HCT116 (cell line): ENCODE measurements around the gene CALM1. TPM values are rescaled to one million over a fixed set of nuclear protein-coding genes. Genes with fewer than 3 reads are reported as not detected.

Source experiments
- ATAC-seq: fragments of 200-7000 bp; cut with Tn5 transposase; 2 replicates; pipeline ENCODE4 v1.9.1; 2020; ENCODE audit warnings: mild to moderate bottlenecking, moderate library complexity
- BruUV-seq: library from RNA; stranded (reverse); fragments of 400-500 nt; replicated peaks from 2 replicates; lab custom pipeline; 2021; lab: Mats Ljungman, UMichigan
- CTCF ChIA-PET: fragments of 300-600 bp; sonication (Branson Sonifier 250); formaldehyde crosslinking; loops from one replicate; lab custom pipeline; 2021; ENCODE audit warnings: antibody characterized with exemption; lab: Charles Lee
- POLR2A ChIA-PET: fragments of 300-600, 350-600 bp; sonication (Branson Sonifier 250); formaldehyde crosslinking; loops from one replicate; lab custom pipeline; 2021; ENCODE audit warnings: antibody characterized with exemption; lab: Charles Lee
- RAD21 ChIA-PET, 2 experiments: fragments of 300-600 bp; sonication (Branson Sonifier 250); formaldehyde crosslinking; loops; one replicate each; lab custom pipeline; 2023; ENCODE audit warnings: low total read pairs in 2 of 2; ENCODE audit not compliant: uncharacterized antibody in 2 of 2, unreplicated experiment in 2 of 2, low non-redundant PET in 1 of 2; lab: Charles Lee
- DNase-seq: peaks from one replicate; pipeline ENCODE4 v3.0.0-alpha.2; 2010; ENCODE audit warnings: low read depth, low spot score
- H2AFZ ChIP-seq: fragments of 200-600 bp; shearing (Covaris generic), sonication (generic); 2 replicates; pipeline ENCODE4 v1.6.1; 2017; ENCODE audit warnings: low read depth, mixed run types, mixed read lengths, antibody characterized with exemption, low read length; ENCODE audit not compliant: poor library complexity, severe bottlenecking
- H3K27ac ChIP-seq: 2 replicates; pipeline ENCODE4 v1.5.1; 2012; ENCODE audit warnings: low read depth, low read length
- H3K27me3 ChIP-seq: fragments of 200-600 bp; sonication (generic); 2 replicates; pipeline ENCODE4 v1.6.1; 2016; ENCODE audit warnings: mixed run types, low read length, mixed read lengths; ENCODE audit not compliant: insufficient read depth
- H3K36me3 ChIP-seq, 2 experiments: fragments of 200-500 bp in 1 of 2; fragments of 200-600 bp in 1 of 2; sonication (Bioruptor generic) in 1 of 2; sonication (generic) in 1 of 2; 2 replicates each; pipeline versions ENCODE4 v1.5.1 to v1.6.1; 2014 to 2016; ENCODE audit warnings: low read length in 2 of 2, inconsistent platforms in 1 of 2, mixed read lengths in 1 of 2, mixed run types in 1 of 2; ENCODE audit not compliant: insufficient read depth in 2 of 2, control insufficient read depth in 1 of 2
- H3K4me1 ChIP-seq, 2 experiments: fragments of 200-600 bp in 1 of 2; sonication (generic) in 1 of 2; 2 replicates each; pipeline versions ENCODE4 v1.5.1 to v1.6.1; 2012 to 2017; ENCODE audit warnings: low read length in 2 of 2, inconsistent platforms in 1 of 2, mild to moderate bottlenecking in 1 of 2, mixed read lengths in 1 of 2, mixed run types in 1 of 2, moderate library complexity in 1 of 2; ENCODE audit not compliant: insufficient read depth in 2 of 2, control insufficient read depth in 1 of 2
- H3K4me2 ChIP-seq: fragments of 200-600 bp; sonication (generic); 2 replicates; pipeline ENCODE4 v1.6.1; 2017; ENCODE audit warnings: mixed run types, low read length, mixed read lengths
- H3K4me3 ChIP-seq, 2 experiments: fragments of 200-600 bp in 1 of 2; sonication (generic) in 1 of 2; replicated peaks in 1 of 2; 2 replicates each; pipeline ENCODE4 v1.5.1; 2011 to 2016; ENCODE audit warnings: low read length in 2 of 2, control low read depth in 1 of 2, low read depth in 1 of 2, mild to moderate bottlenecking in 1 of 2, mixed read lengths in 1 of 2, mixed run types in 1 of 2
- H3K79me2 ChIP-seq: fragments of 200-600 bp; sonication (generic); 2 replicates; pipeline ENCODE4 v1.6.1; 2017; ENCODE audit warnings: mild to moderate bottlenecking, mixed run types, low read length, moderate library complexity, mixed read lengths; ENCODE audit not compliant: insufficient read depth
- H3K9ac ChIP-seq: fragments of 200-600 bp; sonication (generic); 2 replicates; pipeline ENCODE4 v1.6.1; 2016; ENCODE audit warnings: low read length, mixed read lengths
- H3K9me2 ChIP-seq: fragments of 200-600 bp; sonication (generic), shearing (Covaris generic); 2 replicates; pipeline ENCODE4 v1.6.1; 2017; ENCODE audit warnings: mixed run types, mild to moderate bottlenecking, moderate library complexity; ENCODE audit not compliant: insufficient read depth
- H3K9me3 ChIP-seq, 2 experiments: fragments of 200-500 bp in 1 of 2; fragments of 200-600 bp in 1 of 2; sonication (Bioruptor generic) in 1 of 2; sonication (generic) in 1 of 2; 2 replicates each; pipeline ENCODE4 v1.6.1; 2014 to 2017; ENCODE audit warnings: low read length in 2 of 2, mixed read lengths in 2 of 2, inconsistent platforms in 1 of 2, low read depth in 1 of 2, mild to moderate bottlenecking in 1 of 2, mixed run types in 1 of 2, moderate library complexity in 1 of 2; ENCODE audit not compliant: control insufficient read depth in 1 of 2, insufficient read depth in 1 of 2
- H4K20me1 ChIP-seq: fragments of 200-600 bp; sonication (generic), shearing (Covaris generic); 2 replicates; pipeline ENCODE4 v1.6.1; 2017; ENCODE audit warnings: mixed run types, mild to moderate bottlenecking, moderate library complexity; ENCODE audit not compliant: insufficient read depth
- CBX3 ChIP-seq: IDR thresholded peaks from 2 replicates; pipeline ENCODE4 v1.6.1; 2012; ENCODE audit warnings: low read depth
- CEBPB ChIP-seq: IDR thresholded peaks from 2 replicates; pipeline ENCODE4 v1.6.1; 2012; ENCODE audit warnings: low read depth
- FOSL1 ChIP-seq: IDR thresholded peaks from 2 replicates; pipeline ENCODE4 v1.6.1; 2012; ENCODE audit warnings: low read depth
- RAD21 ChIP-seq: IDR thresholded peaks from 2 replicates; pipeline ENCODE4 v1.6.1; 2012; ENCODE audit warnings: low read depth, mild to moderate bottlenecking
- SIN3A ChIP-seq: IDR thresholded peaks from 2 replicates; pipeline ENCODE4 v1.6.1; 2012; ENCODE audit warnings: low read depth
- SP1 ChIP-seq: IDR thresholded peaks from 2 replicates; pipeline ENCODE4 v1.6.1; 2012; ENCODE audit warnings: low read depth
- YY1 ChIP-seq: IDR thresholded peaks from 2 replicates; pipeline ENCODE4 v1.6.1; 2011; ENCODE audit warnings: low read length, low read depth, moderate library complexity, mild to moderate bottlenecking; ENCODE audit not compliant: insufficient replicate concordance; ENCODE audit errors: extremely low read depth
- intact Hi-C: fragments of 100-400 bp; cut with micrococcal nuclease; formaldehyde crosslinking; loops from 2 replicates; pipeline ENCODE4 v1.10.0; 2022
- total RNA-seq: library from RNA; stranded (reverse); gene quantifications from one replicate; pipeline ENCODE4 v1.2.1, GENCODE V29; 2021; ENCODE audit not compliant: unreplicated experiment
- TF ChIP-seq, protein P1 (sequence below): IDR thresholded peaks from 2 replicates; pipeline ENCODE4 v1.6.1; 2011; ENCODE audit warnings: mild to moderate bottlenecking, low read length, moderate library complexity; ENCODE audit not compliant: insufficient replicate concordance; ENCODE audit errors: extremely low read depth
- TF ChIP-seq, protein P2 (sequence below): IDR thresholded peaks from 2 replicates; pipeline ENCODE4 v1.6.1; 2012; ENCODE audit warnings: low read depth

CALM1 gene
- total RNA-seq, 1 experiment from 2014 or later = 261 TPM

DNA sequence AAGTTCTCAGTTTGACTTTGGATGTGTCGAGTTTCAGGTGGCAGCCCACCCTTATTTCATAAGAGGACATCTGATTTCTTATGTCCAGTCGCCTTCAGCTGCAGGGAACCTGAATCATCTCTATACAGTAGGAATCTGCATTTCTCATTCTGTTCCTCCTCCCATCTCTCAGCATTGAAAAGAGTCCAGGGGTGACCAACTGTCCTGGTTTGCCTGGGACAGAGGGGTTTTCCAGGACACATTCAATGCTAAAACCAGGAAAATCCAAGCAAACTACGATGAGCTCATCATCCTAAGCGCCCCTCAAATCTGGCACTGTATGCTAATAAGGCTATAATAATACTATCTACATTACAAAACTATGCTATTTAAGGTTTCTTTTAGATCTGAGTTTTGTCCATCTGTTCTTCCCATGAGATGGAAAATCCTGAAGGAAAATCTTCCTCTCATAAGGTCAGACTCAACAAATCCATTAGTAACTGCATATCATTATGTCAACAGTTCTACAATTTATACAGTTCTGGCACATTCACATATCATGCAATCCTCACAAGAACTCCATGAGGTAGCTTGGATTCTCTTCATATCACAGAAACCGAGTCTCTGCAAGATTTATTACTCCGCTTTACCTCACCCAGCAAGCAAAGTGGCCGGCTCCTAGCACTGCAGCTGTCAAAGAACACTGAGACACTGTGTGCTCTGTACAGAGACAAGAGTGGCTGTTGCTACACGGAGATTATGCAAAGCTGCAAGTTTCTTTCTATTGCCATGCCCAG lies 15.6 kb upstream of the CALM1 start:
- BruUV-seq = no TSS peak
- Histone ChIP-seq H3K4me2 (no peak overlapping the region), H3K9me3 (no peaks in the 10 kb centered on the region), H3K36me3 (no peaks in the 10 kb centered on the region), H3K79me2 (no peaks in the 10 kb centered on the region), H3K4me3 (no peak overlapping the region), H3K4me1 (peaks cover 11 to 20% of the 10 kb centered on the region in 2 experiments), H3K27me3 (no peaks in the 10 kb centered on the region), H3K9me2 (no peaks in the 10 kb centered on the region), H4K20me1 (no peaks in the 10 kb centered on the region), H3K27ac (no peak overlapping the region), H2AFZ (no peak overlapping the region), H3K9ac (no peak overlapping the region)
- TF ChIP-seq CBX3 = no peak
- no peak for TF ChIP-seq RAD21
- TF ChIP-seq YY1 = no peak
- TF ChIP-seq SP1 = no peak
- no peak for TF ChIP-seq FOSL1
- TF ChIP-seq SIN3A = no peak
- POLR2A ChIA-PET = no interaction called here
- RAD21 ChIA-PET = no interaction called here
- DNase-seq (no peak), ATAC-seq (no peak)
- CTCF ChIA-PET = interaction anchor here (0.9 kb wide), 1 partner anchor 12 kb away, joined by 3 read pairs; no protein-coding TSS in a partner anchor
- intact Hi-C loops = no loop called here

DNA sequence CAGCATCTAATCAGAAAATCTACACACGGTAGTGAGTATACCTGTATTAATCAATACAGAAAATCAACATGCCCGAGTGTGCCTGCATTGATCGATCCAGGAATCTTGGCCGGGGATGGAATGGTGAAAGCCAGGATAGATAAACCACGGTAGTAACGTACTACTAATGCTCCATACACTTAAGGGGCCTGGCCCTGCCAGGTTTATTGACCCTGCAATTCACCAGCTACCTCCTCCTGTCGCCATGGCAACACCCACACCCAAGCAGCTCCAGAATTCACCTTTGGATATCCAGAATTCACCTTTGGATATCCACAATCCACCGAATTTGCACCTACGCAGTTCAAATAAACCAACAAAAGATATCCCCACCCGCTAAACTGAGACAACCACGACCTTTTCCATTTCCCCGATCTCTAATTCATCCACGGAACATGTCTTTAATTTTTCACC lies 14.8 kb upstream of the CALM1 start:
- H3K9me2 ChIP-seq = no peaks in the 10 kb centered on the region
- no TSS peak for BruUV-seq
- H3K27me3 ChIP-seq = no peaks in the 10 kb centered on the region
- no peaks in the 10 kb centered on the region for H3K79me2 ChIP-seq
- H3K4me2 ChIP-seq = peak overlapping the region; percentile 83
- ATAC-seq (no peak), DNase-seq (no peak)
- TF ChIP-seq, protein P1, sequence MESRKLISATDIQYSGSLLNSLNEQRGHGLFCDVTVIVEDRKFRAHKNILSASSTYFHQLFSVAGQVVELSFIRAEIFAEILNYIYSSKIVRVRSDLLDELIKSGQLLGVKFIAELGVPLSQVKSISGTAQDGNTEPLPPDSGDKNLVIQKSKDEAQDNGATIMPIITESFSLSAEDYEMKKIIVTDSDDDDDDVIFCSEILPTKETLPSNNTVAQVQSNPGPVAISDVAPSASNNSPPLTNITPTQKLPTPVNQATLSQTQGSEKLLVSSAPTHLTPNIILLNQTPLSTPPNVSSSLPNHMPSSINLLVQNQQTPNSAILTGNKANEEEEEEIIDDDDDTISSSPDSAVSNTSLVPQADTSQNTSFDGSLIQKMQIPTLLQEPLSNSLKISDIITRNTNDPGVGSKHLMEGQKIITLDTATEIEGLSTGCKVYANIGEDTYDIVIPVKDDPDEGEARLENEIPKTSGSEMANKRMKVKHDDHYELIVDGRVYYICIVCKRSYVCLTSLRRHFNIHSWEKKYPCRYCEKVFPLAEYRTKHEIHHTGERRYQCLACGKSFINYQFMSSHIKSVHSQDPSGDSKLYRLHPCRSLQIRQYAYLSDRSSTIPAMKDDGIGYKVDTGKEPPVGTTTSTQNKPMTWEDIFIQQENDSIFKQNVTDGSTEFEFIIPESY = no peak
- no peak for TF ChIP-seq CEBPB
- TF ChIP-seq, protein P2, sequence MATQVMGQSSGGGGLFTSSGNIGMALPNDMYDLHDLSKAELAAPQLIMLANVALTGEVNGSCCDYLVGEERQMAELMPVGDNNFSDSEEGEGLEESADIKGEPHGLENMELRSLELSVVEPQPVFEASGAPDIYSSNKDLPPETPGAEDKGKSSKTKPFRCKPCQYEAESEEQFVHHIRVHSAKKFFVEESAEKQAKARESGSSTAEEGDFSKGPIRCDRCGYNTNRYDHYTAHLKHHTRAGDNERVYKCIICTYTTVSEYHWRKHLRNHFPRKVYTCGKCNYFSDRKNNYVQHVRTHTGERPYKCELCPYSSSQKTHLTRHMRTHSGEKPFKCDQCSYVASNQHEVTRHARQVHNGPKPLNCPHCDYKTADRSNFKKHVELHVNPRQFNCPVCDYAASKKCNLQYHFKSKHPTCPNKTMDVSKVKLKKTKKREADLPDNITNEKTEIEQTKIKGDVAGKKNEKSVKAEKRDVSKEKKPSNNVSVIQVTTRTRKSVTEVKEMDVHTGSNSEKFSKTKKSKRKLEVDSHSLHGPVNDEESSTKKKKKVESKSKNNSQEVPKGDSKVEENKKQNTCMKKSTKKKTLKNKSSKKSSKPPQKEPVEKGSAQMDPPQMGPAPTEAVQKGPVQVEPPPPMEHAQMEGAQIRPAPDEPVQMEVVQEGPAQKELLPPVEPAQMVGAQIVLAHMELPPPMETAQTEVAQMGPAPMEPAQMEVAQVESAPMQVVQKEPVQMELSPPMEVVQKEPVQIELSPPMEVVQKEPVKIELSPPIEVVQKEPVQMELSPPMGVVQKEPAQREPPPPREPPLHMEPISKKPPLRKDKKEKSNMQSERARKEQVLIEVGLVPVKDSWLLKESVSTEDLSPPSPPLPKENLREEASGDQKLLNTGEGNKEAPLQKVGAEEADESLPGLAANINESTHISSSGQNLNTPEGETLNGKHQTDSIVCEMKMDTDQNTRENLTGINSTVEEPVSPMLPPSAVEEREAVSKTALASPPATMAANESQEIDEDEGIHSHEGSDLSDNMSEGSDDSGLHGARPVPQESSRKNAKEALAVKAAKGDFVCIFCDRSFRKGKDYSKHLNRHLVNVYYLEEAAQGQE = no peak
- ChIA-PET CTCF (interaction anchor here (1.3 kb wide), 1 partner anchor 18 kb away, joined by 5 read pairs; no protein-coding TSS in a partner anchor), POLR2A (interaction anchor here (1.0 to 1.6 kb wide), 3 partner anchors 9 to 15 kb away, joined by 3 to 6 read pairs (median 3); no protein-coding TSS in a partner anchor), RAD21 (no interaction called here)
- no peaks in the 10 kb centered on the region for H4K20me1 ChIP-seq
- intact Hi-C loops = loop anchor here (2.0 kb wide), 1 partner anchor 51 kb away; the partner anchor contains the start of gene NRDE2
- no peak overlapping the region for H2AFZ ChIP-seq
- no peaks in the 10 kb centered on the region for H3K36me3 ChIP-seq
- peak overlapping the region; percentile 96 for H3K9ac ChIP-seq
- no peaks in the 10 kb centered on the region for H3K9me3 ChIP-seq
- H3K27ac ChIP-seq = peak overlapping the region; percentile 70; the same call in 1 of the 2 replicates
- H3K4me1 ChIP-seq = peaks cover 11 to 20% of the 10 kb centered on the region in 2 experiments
- H3K4me3 ChIP-seq = peak overlapping the region; percentile 81 to 86
